Heart left ventricle (tissue), 16 donors: ENCODE results near the gene PAFAH1B2. TPM values are rescaled to one million over a fixed set of nuclear protein-coding genes. Genes with fewer than 3 reads are reported as not detected.
"Not testable (repeated sequence)": the region's sequence is repeated elsewhere in the genome, so short reads cannot be mapped to it uniquely, and the experiment has no call there.

ENCODE experiments used
- ATAC-seq, 4 donors: fragments of 200-7000 bp; cut with Tn5 transposase; one replicate each; pipeline ENCODE4 v1.9.1; 2020 to 2022; ENCODE audit warnings: moderate library complexity in 4 of 4, mild to moderate bottlenecking in 3 of 4, moderate number of reproducible peaks in 1 of 4
- DNase-seq, 5 donors: peaks; one replicate each; pipeline ENCODE4 v3.0.0-alpha.2; 2020
- H3K27ac ChIP-seq, 12 donors: fragments of 200-600 bp; sonication (generic) in 4 of 12; one replicate each; pipeline versions ENCODE4 v1.5.0 to v1.8.0; 2016 to 2022; ENCODE audit warnings: mild to moderate bottlenecking in 2 of 12
- H3K27me3 ChIP-seq, 9 donors: fragments of 200-600 bp; sonication (generic) in 2 of 9; one replicate each; pipeline versions ENCODE4 v1.5.1 to v1.8.0; 2016 to 2022; ENCODE audit warnings: mild to moderate bottlenecking in 3 of 9
- H3K36me3 ChIP-seq, 9 donors: fragments of 200-600 bp; sonication (generic) in 2 of 9; one replicate each; pipeline versions ENCODE4 v1.5.0 to v1.8.0; 2018 to 2022; ENCODE audit warnings: mild to moderate bottlenecking in 2 of 9
- H3K4me1 ChIP-seq, 12 donors: fragments of 200-600 bp; sonication (generic) in 4 of 12; one replicate each; pipeline versions ENCODE4 v1.5.0 to v1.8.0; 2016 to 2022; ENCODE audit warnings: mild to moderate bottlenecking in 3 of 12
- H3K4me3 ChIP-seq, 12 donors: fragments of 200-600 bp; sonication (generic) in 4 of 12; one replicate each; pipeline versions ENCODE4 v1.5.0 to v1.8.0; 2017 to 2022; ENCODE audit warnings: mild to moderate bottlenecking in 9 of 12, moderate library complexity in 4 of 12
- H3K9me3 ChIP-seq, 12 donors: fragments of 200-600 bp; sonication (generic) in 4 of 12; one replicate each; pipeline versions ENCODE4 v1.5.0 to v1.8.0; 2016 to 2022; ENCODE audit warnings: mild to moderate bottlenecking in 1 of 12
- CTCF ChIP-seq, 12 donors: fragments of 200-600 bp; sonication (generic) in 4 of 12; IDR thresholded peaks; one replicate each; pipeline versions ENCODE4 v1.5.0 to v1.8.0; 2018 to 2022; ENCODE audit warnings: antibody characterized with exemption in 12 of 12, mild to moderate bottlenecking in 5 of 12
- POLR2A ChIP-seq, 2 donors: fragments of 450-650 bp; IDR thresholded peaks; one replicate each; pipeline ENCODE4 v1.6.1; 2017; ENCODE audit warnings: antibody characterized with exemption in 2 of 2, mild to moderate bottlenecking in 2 of 2, moderate library complexity in 2 of 2
- WGBS, 4 donors: extraction: QIAGEN DNeasy Blood & Tissue Kit in 2 of 4; methylation state at CpG; one replicate each; pipeline versions ENCODE4 v1.1.5 to v1.1.7; 2013 to 2018; 5-methylcytosine and 5-hydroxymethylcytosine counted together
- intact Hi-C, 10 donors: fragments of 100-400 bp; cut with DNase I; formaldehyde crosslinking; loops; one replicate each; pipeline versions ENCODE4 v1.11.1 to v1.14.2; 2022
- polyA plus RNA-seq, 2 donors: library from polyadenylated mRNA; stranded (reverse); fragments of 200-250 nt; gene quantifications; one replicate each; pipeline ENCODE4 v1.2.3, GENCODE V29; 2013
- total RNA-seq, 9 donors: library from RNA; depleted of rRNA in 2 of 9; stranded (reverse); fragments of >200 nt in 2 of 9; fragmentation: NEBNext Ultra II Directional in 3 of 9; extraction: Animal tissue kit (Norgen Biotek cat#: 25700) in 3 of 9; gene quantifications; one replicate each; pipeline versions ENCODE4 v1.1.0 to v1.2.4, GENCODE V29; 2016 to 2023
- donor health status: ischemic (EF 13 %, LVEDD 7.1; RV severe dilation, severe dysfunction).
- donor health status: healthy with polysubstance abuse.
- donor health status: DM: no; HTN: yes; CAD: no.
- donor health status: DM: no; HTN: no; CAD: no.
- donor health status: ischemic (EF 25% LVEDD 6.9; RV normal size, moderate dysfunction).
- donor health status: ischemic (EF 25% LVEDD 5.7; RV mildly dilated, moderate dysfunction).
- donor health status: healthy.
- donor health status: DM: yes; HTN: yes; CAD: no.
- donor health status: ischemic (EF 35%, LVEDD 5.7; RV mildly dilated, moderate dysfunction).
- donor health status: nonischemic (EF 11% LVEDD 7.7; RV severe dilation, severe dysfunction).
- donor health status: DM: yes; HTN: yes; CAD: no.
- donor health status: PGD.
- donor health status: ischemic (EF 29% LVEDD 5.4; RV normal size, mild dysfunction).
- donor health status: nonischemic (EF 23%, LVEDD 6.1; RV moderate dilation, normal function).

PAFAH1B2 gene
- total and polyA plus RNA-seq, 11 donors = 16.7 to 81.1 (median 65.6) TPM

- ATAC-seq = no peak
- H3K9me3 ChIP-seq = no peaks in the 10 kb centered on the region
- TF ChIP-seq CTCF (IDR thresholded peaks at IDR 0.05) = no peak
- no peak for TF ChIP-seq POLR2A (IDR thresholded peaks at IDR 0.05)
- DNase-seq = no peak
- WGBS, 4 donors = 60 to 69% (median 63%) methylated on average over 5 of the region's 5 CpGs
- intact Hi-C loops = loop anchor here in 9 of 10 donors (2.0 to 10.0 kb wide), 9 partner anchors 117 to 376 kb away; partner anchors contain the start of gene APOA5 (in 4 of the 9)
- H3K36me3 ChIP-seq = no peaks in the 10 kb centered on the region
- no peaks in the 10 kb centered on the region for H3K27me3 ChIP-seq
- no peak overlapping the region for H3K4me3 ChIP-seq
- peak overlapping the region in 4 of 12 donors; percentile 35 to 66 (median 55) for H3K27ac ChIP-seq
- H3K4me1 ChIP-seq = peaks cover 0 to 7% (median 0%) of the 10 kb centered on the region in 12 donors
Measured at GRCh38 chr11:117107701-117108590, 36.1 kb upstream of the PAFAH1B2 start.

- TF ChIP-seq CTCF (IDR thresholded peaks at IDR 0.05) = no peak
- no peak for TF ChIP-seq POLR2A (IDR thresholded peaks at IDR 0.05)
- Histone ChIP-seq H3K27ac (no peak overlapping the region), H3K4me3 (no peak overlapping the region), H3K4me1 (peaks cover 0 to 7% (median 0%) of the 10 kb centered on the region in 12 donors), H3K27me3 (no peaks in the 10 kb centered on the region), H3K36me3 (no peaks in the 10 kb centered on the region), H3K9me3 (no peaks in the 10 kb centered on the region)
- no peak for DNase-seq
- ATAC-seq = peak in 1 of 4 donors; percentile 27
- intact Hi-C loops = no loop called here
- 92 to 97% (median 95%) methylated on average over 11 to 39 of the region's 39 CpGs for WGBS, 4 donors
Measured at GRCh38 chr11:117110294-117110950, 33.7 kb upstream of the PAFAH1B2 start.

GRCh38 chr11:117112497-117112896 lies 31.6 kb upstream of the PAFAH1B2 start:
- DNase-seq, H3K4me1 ChIP-seq, H3K9me3 ChIP-seq, H3K4me3 ChIP-seq, H3K36me3 ChIP-seq, intact Hi-C loops, H3K27ac ChIP-seq, ATAC-seq, H3K27me3 ChIP-seq: not testable (repeated sequence)
- 54 to 69% (median 57%) methylated on average over 3 of the region's 3 CpGs for WGBS, 4 donors

GRCh38 chr11:117112939-117113338 lies 31.1 kb upstream of the PAFAH1B2 start:
- H3K27me3 ChIP-seq, H3K4me1 ChIP-seq, H3K4me3 ChIP-seq, intact Hi-C loops, H3K27ac ChIP-seq, ATAC-seq, H3K9me3 ChIP-seq, H3K36me3 ChIP-seq, DNase-seq: not testable (repeated sequence)
- 89 to 95% (median 91%) methylated on average over 1 of the region's 1 CpG for WGBS, 4 donors

- TF ChIP-seq POLR2A (IDR thresholded peaks at IDR 0.05) (no peak), CTCF (IDR thresholded peaks at IDR 0.05) (no peak)
- H3K27me3 ChIP-seq = no peaks in the 10 kb centered on the region
- H3K4me3 ChIP-seq = no peak overlapping the region
- no peak for DNase-seq
- no peak for ATAC-seq
- intact Hi-C loops = no loop called here
- H3K36me3 ChIP-seq = no peaks in the 10 kb centered on the region
- H3K4me1 ChIP-seq = no peaks in the 10 kb centered on the region
- H3K27ac ChIP-seq = no peak overlapping the region
- H3K9me3 ChIP-seq = no peaks in the 10 kb centered on the region
Measured at GRCh38 chr11:117117681-117118080, 26.4 kb upstream of the PAFAH1B2 start.
